ENCODE measurements around the gene HPCAL1.
"Not testable (repeated sequence)": the region's sequence is repeated elsewhere in the genome, so short reads cannot be mapped to it uniquely, and the experiment has no call there.

Gene HPCAL1

GRCh38 chr2:10439185-10439879 is 136.6 kb downstream of the HPCAL1 start:
- H3K4me1 ChIP-seq, result peaks cover 2 to 17% (median 7%) of the 10 kb centered on the region in 10 experiments; a peak in 17 of 20 replicates
- no peak overlapping the region for H3K9ac ChIP-seq
- H4K20me1 ChIP-seq, result peaks cover 0 to 76% (median 52%) of the 10 kb centered on the region in 11 experiments; a peak in 19 of 22 replicates
- H3K4me2 ChIP-seq, result no peak overlapping the region
- no peak overlapping the region for H3K4me3 ChIP-seq
- H3K36me3 ChIP-seq, result peaks cover 52 to 69% (median 60%) of the 10 kb centered on the region in 11 experiments
- TF ChIP-seq Cebpa-rat (IDR thresholded peaks at IDR 0.05), result no peak
- H3K27ac ChIP-seq, result no peak overlapping the region
- H3K9me3 ChIP-seq (replicated peaks in 1 of 11), result no peaks in the 10 kb centered on the region
- no peaks in the 10 kb centered on the region for H3K27me3 ChIP-seq

- H3K9ac ChIP-seq, result no peak overlapping the region
- H3K27me3 ChIP-seq, result no peaks in the 10 kb centered on the region
- TF ChIP-seq Cebpa-rat (IDR thresholded peaks at IDR 0.05), result no peak
- peaks cover 57 to 75% (median 66%) of the 10 kb centered on the region in 11 experiments for H3K36me3 ChIP-seq
- no peak overlapping the region for H3K27ac ChIP-seq
- H3K4me1 ChIP-seq, result peaks cover 6 to 24% (median 10%) of the 10 kb centered on the region in 10 experiments
- H3K4me2 ChIP-seq, result no peak overlapping the region
- no peaks in the 10 kb centered on the region for H3K9me3 ChIP-seq (replicated peaks in 1 of 11)
- H4K20me1 ChIP-seq, result peaks cover 2 to 83% (median 59%) of the 10 kb centered on the region in 11 experiments; a peak in 20 of 22 replicates
- H3K4me3 ChIP-seq, result no peak overlapping the region
Observed at GRCh38 chr2:10439971-10440370, 137.3 kb downstream of the HPCAL1 start.

- H3K9ac ChIP-seq, result no peak overlapping the region
- peaks cover 57 to 79% (median 69%) of the 10 kb centered on the region in 11 experiments for H3K36me3 ChIP-seq
- no peak for TF ChIP-seq Cebpa-rat (IDR thresholded peaks at IDR 0.05)
- H3K9me3 ChIP-seq (replicated peaks in 1 of 11), result no peaks in the 10 kb centered on the region
- no peak overlapping the region for H3K4me2 ChIP-seq
- H4K20me1 ChIP-seq, result peaks cover 7 to 90% (median 66%) of the 10 kb centered on the region in 11 experiments; a peak in 20 of 22 replicates
- H3K27me3 ChIP-seq, result no peaks in the 10 kb centered on the region
- no peak overlapping the region for H3K4me3 ChIP-seq
- H3K27ac ChIP-seq, result no peak overlapping the region
- H3K4me1 ChIP-seq, result peaks cover 14 to 31% (median 18%) of the 10 kb centered on the region in 10 experiments
Observed at GRCh38 chr2:10440736-10441135, 138.0 kb downstream of the HPCAL1 start.

DNA sequence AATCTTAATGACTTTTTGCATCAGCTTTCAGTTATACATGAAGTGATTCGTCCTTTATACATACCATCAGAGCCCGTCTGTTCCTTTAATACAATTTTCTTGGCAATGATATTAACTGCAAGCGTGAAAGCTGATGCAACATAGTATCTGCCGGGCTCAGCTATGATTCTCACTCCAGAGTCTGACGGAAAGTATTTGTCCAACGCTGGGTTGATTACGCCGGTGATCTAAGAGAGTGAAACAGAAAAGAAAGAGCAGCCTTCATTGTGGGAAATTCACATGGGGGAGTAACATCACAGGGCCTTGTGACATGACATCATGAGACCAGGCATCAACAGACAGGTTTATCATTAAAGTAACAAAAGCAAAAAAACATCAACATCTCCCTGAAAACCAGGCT is 139.2 kb downstream of the HPCAL1 start:
- Histone ChIP-seq H3K4me2 (peak overlapping the region in 1 of 11 experiments; percentile 26; a peak in 1 of 22 replicates), H3K4me3 (no peak overlapping the region), H3K36me3 (peaks cover 57 to 79% (median 69%) of the 10 kb centered on the region in 11 experiments), H3K9me3 (replicated peaks in 1 of 11) (no peaks in the 10 kb centered on the region), H4K20me1 (peaks cover 7 to 99% (median 78%) of the 10 kb centered on the region in 11 experiments; a peak in 20 of 22 replicates), H3K27ac (no peak overlapping the region), H3K27me3 (no peaks in the 10 kb centered on the region), H3K4me1 (peaks cover 21 to 43% (median 28%) of the 10 kb centered on the region in 10 experiments), H3K9ac (no peak overlapping the region)
- TF ChIP-seq Cebpa-rat (IDR thresholded peaks at IDR 0.05), result no peak

GRCh38 chr2:10442469-10443126 is 139.9 kb downstream of the HPCAL1 start:
- H3K9ac ChIP-seq; H3K9me3 ChIP-seq (replicated peaks in 1 of 11); H3K27ac ChIP-seq; H3K27me3 ChIP-seq; H3K4me3 ChIP-seq: not testable (repeated sequence)
- Histone ChIP-seq H3K4me2 (peak overlapping the region in 2 of 11 experiments; percentile 26 to 31; a peak in 2 of 22 replicates), H3K36me3 (peaks cover 57 to 79% (median 69%) of the 10 kb centered on the region in 11 experiments), H3K4me1 (peaks cover 21 to 49% (median 30%) of the 10 kb centered on the region in 10 experiments), H4K20me1 (peaks cover 7 to 99% (median 84%) of the 10 kb centered on the region in 11 experiments; a peak in 20 of 22 replicates)

- H3K9me3 ChIP-seq (replicated peaks in 1 of 11), result no peaks in the 10 kb centered on the region
- no peak overlapping the region for H3K27ac ChIP-seq
- peak overlapping the region; percentile 87 to 97 (median 94); a peak in 19 of 22 replicates for H3K4me2 ChIP-seq
- H3K4me3 ChIP-seq, result peak overlapping the region in 1 of 10 experiments; percentile 85; a peak in 1 of 20 replicates
- no peaks in the 10 kb centered on the region for H3K27me3 ChIP-seq
- H4K20me1 ChIP-seq, result peaks cover 7 to 86% (median 77%) of the 10 kb centered on the region in 11 experiments; a peak in 20 of 22 replicates
- peaks cover 29 to 60% (median 39%) of the 10 kb centered on the region in 10 experiments for H3K4me1 ChIP-seq
- H3K9ac ChIP-seq, result 0 out of 22 replicates have a peak overlapping the region, but pooled peaks of 1 of the 11 experiments have one; percentile 96
- TF ChIP-seq Cebpa-rat (IDR thresholded peaks at IDR 0.05), result no peak
- peaks cover 52 to 65% (median 58%) of the 10 kb centered on the region in 11 experiments for H3K36me3 ChIP-seq
Observed at GRCh38 chr2:10444463-10444862, 141.8 kb downstream of the HPCAL1 start.

DNA sequence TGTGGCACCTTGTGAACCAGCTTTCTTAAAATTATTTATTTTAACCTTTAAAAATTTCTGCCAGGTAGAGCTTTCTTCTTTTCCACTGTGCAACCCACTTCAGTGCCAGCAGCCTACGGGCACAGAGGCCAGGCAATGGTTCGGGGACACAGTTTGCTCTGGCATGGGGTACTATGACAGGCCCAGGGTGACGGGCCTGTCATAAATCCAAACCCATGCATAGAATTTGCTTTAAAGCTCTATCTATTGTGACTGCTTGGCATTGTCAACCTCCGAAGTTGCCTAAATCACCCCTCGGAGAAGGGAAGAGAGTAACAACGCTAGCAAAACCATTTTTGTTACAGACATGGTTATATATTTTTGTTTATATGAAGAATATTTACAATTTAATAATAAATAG is 143.9 kb downstream of the HPCAL1 start:
- peak overlapping the region; percentile 70 to 88 (median 80); a peak in 19 of 20 replicates for H3K4me3 ChIP-seq
- H3K4me2 ChIP-seq, result peak overlapping the region; percentile 87 to 97 (median 94)
- peaks cover 30 to 44% (median 36%) of the 10 kb centered on the region in 11 experiments for H3K36me3 ChIP-seq
- H3K4me1 ChIP-seq, result peaks cover 38 to 67% (median 45%) of the 10 kb centered on the region in 10 experiments
- H3K9me3 ChIP-seq (replicated peaks in 1 of 11), result peaks cover 0 to 14% (median 7%) of the 10 kb centered on the region in 11 experiments; a peak in 10 of 22 replicates
- no peaks in the 10 kb centered on the region for H3K27me3 ChIP-seq
- peak overlapping the region; percentile 93 to 99 (median 97); a peak in 21 of 22 replicates for H3K9ac ChIP-seq
- H3K27ac ChIP-seq, result peak overlapping the region in 10 of 11 experiments; percentile 96 to 99 (median 98); a peak in 19 of 22 replicates
- TF ChIP-seq Cebpa-rat (IDR thresholded peaks at IDR 0.05), result no peak
- H4K20me1 ChIP-seq, result peaks cover 7 to 65% (median 58%) of the 10 kb centered on the region in 11 experiments; a peak in 20 of 22 replicates

GRCh38 chr2:10447300-10447894 is 144.7 kb downstream of the HPCAL1 start:
- Histone ChIP-seq H3K9me3 (replicated peaks in 1 of 11) (peaks cover 0 to 14% (median 7%) of the 10 kb centered on the region in 11 experiments; a peak in 10 of 22 replicates), H3K9ac (peak overlapping the region; percentile 93 to 99 (median 97)), H3K4me3 (peak overlapping the region; percentile 70 to 88 (median 80)), H4K20me1 (peaks cover 7 to 57% (median 51%) of the 10 kb centered on the region in 11 experiments; a peak in 20 of 22 replicates), H3K36me3 (peaks cover 23 to 36% (median 29%) of the 10 kb centered on the region in 11 experiments), H3K27me3 (no peaks in the 10 kb centered on the region), H3K4me2 (peak overlapping the region; percentile 87 to 97 (median 94)), H3K4me1 (peaks cover 36 to 67% (median 51%) of the 10 kb centered on the region in 10 experiments), H3K27ac (peak overlapping the region; percentile 96 to 99 (median 98))
- TF ChIP-seq Cebpa-rat (IDR thresholded peaks at IDR 0.05), result no peak

All from BLaER1 treated with 17β-estradiol and CSF1 and Interleukin-3, amounts not matched to agents 10 nM and 100 nM (cell line).